ENCODE results near the gene HK1.

DNA sequence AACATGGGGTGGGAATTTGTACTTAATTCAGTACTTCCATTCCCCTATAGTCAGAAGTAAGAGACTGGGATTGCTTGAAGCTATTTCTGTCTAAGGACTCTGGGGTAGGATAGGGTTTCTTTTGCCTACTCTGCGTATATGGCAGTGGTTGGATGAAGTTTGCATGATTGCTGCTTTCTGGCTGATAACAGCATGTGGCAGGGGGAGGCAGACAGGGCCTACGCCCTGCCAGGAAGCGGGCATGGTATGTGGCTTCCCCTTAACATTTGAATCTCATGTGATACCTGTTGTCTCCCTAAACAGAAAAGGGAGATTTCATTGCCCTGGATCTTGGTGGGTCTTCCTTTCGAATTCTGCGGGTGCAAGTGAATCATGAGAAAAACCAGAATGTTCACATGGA lies 81.3 kb downstream of the HK1 start:
- no peak for TF ChIP-seq CTCF (IDR thresholded peaks at IDR 0.05; ENCODE audit: low read depth, low read length)
- TF ChIP-seq EZH2phosphoT487 (IDR thresholded peaks at IDR 0.05; ENCODE audit: low read depth), result no peak
